ENCODE data around the gene EPHA1.

Gene EPHA1

GRCh38 chr7:143369678-143370651, 38.7 kb downstream of the EPHA1 start:
- DNase-seq = no peak

- DNase-seq = no peak
These were observed 40.3 kb downstream of the EPHA1 start for GRCh38 chr7:143368387-143368786.

- DNase-seq = no peak
These were observed 40.7 kb downstream of the EPHA1 start for GRCh38 chr7:143367972-143368371.

- DNase-seq = no peak
These were observed 45.4 kb downstream of the EPHA1 start for GRCh38 chr7:143363016-143363937.

GRCh38 chr7:143362131-143363015, 46.3 kb downstream of the EPHA1 start, which contains the start of gene FAM131B:
FAM131B (minus strand) TSS chr7:143362713; CDS start chr7:143362603, 110 bp downstream.
- DNase-seq = no peak

GRCh38 chr7:143361552-143362130, 47.0 kb downstream of the EPHA1 start:
- peak; percentile 30 for DNase-seq

- DNase-seq = no peak
These were observed 47.7 kb downstream of the EPHA1 start for GRCh38 chr7:143360788-143361551.

GRCh38 chr7:143359771-143360353, 48.8 kb downstream of the EPHA1 start:
- no peak for DNase-seq

GRCh38 chr7:143358626-143359025, 50.0 kb downstream of the EPHA1 start:
- no peak for DNase-seq

GRCh38 chr7:143356414-143357050, 52.1 kb downstream of the EPHA1 start:
- DNase-seq = no peak

- DNase-seq = no peak
These were observed 52.9 kb downstream of the EPHA1 start for GRCh38 chr7:143355450-143356385.

GRCh38 chr7:143354965-143355364, 53.7 kb downstream of the EPHA1 start:
- DNase-seq = peak; percentile 22

GRCh38 chr7:143354376-143354775, 54.3 kb downstream of the EPHA1 start:
- no peak for DNase-seq

- DNase-seq = no peak
These were observed 56.1 kb downstream of the EPHA1 start for GRCh38 chr7:143352531-143353002.

- DNase-seq = no peak
These were observed 57.1 kb downstream of the EPHA1 start for GRCh38 chr7:143351574-143351973.

GRCh38 chr7:143351060-143351459, 57.6 kb downstream of the EPHA1 start:
- no peak for DNase-seq

GRCh38 chr7:143347950-143348349, 60.7 kb downstream of the EPHA1 start:
- no peak for DNase-seq

- no peak for DNase-seq
These were observed 62.6 kb downstream of the EPHA1 start for GRCh38 chr7:143346018-143346417.

- peak; percentile 20 for DNase-seq
These were observed 63.2 kb downstream of the EPHA1 start for GRCh38 chr7:143345428-143345900.

Data from NCI-H510A treated with DMSO at 0.1 percent for 48 hours (cell line).